Stimulated activated naive CD4-positive, alpha-beta T cell (primary cell): Measurements from ENCODE around the gene DCTN1.

Experiments used
- DNase-seq, 6 experiments: peaks; one replicate each; lab custom pipeline; 2025; lab: John Stamatoyannopoulos, UW

The DCTN1 gene

DNA sequence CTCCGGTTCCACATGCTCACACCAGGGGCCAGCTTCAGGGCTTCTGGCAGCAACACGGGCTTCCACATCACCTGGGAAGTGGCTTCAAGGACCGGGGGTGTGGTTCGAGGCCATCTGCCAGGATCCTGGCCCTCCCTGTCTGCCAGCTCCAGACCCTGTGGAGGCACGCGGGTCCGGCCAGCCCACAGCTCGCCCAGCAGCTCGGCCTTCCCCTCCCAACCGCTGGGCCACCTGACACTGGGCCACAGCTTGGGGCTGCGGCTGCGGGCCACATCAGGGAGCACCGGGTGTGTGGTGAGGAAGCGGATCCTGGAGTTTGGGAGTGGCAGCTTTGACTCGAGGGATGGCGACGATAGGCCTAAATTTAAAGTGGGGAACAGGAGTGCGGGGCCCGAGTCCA lies 34.3 kb upstream of the DCTN1 start:
- no peak for DNase-seq

DNA sequence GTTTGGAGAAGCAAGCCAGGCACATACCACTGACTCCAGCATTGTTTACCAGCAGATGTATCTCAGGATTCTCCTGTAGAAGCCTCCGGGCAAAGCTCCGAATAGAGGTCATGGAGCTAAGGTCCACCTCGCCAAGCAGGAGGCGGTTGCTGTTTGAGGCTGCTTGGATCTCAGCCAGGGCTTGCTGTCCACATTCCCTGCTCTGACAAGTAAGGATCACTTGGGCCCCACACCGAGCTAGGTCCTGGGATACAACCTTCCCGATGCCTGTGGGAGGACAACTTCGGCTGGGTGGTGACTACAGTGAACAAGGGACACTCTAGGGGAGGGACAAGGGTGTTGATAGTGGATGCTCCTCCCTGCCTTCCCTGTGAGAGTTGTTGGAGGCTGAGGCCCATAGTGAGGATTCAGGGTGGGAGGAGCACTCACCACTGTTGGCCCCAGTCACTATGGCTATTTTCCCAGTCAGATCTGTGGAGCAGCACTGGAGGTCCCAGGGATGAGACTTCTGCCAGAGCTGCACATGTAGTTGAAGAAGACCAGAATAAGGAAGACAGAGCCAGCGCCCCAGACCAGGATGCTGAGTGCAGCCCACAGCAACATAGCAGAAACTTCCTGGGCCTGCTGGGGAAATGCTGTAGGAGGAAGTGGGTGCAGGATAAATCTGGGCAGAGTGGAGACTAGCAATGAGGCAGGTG lies 33.0 kb upstream of the DCTN1 start:
- DNase-seq: no peak

DNA sequence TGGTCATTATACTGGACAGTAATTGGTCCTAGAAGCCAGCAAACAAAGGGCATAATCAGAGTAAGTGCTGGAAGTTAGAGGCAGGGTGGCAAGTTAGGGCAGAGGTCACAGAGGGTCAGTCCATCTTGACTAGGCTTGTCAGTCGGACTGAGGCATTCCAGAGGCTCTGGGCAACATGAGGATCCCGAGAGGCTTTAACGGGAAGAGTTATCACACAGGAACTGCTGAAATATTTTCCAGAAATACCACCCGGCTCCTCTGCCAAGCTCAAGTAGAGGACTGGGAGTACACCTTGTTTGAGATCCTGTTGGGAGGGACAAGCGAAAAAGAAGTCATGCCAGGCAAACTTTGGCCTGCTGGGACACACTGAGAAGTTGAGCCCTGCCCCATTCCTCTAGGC lies 27.6 kb upstream of the DCTN1 start:
- no peak for DNase-seq

- DNase-seq: no peak
Measured at GRCh38 chr2:74406035-74406434, 25.9 kb upstream of the DCTN1 start.

DNA sequence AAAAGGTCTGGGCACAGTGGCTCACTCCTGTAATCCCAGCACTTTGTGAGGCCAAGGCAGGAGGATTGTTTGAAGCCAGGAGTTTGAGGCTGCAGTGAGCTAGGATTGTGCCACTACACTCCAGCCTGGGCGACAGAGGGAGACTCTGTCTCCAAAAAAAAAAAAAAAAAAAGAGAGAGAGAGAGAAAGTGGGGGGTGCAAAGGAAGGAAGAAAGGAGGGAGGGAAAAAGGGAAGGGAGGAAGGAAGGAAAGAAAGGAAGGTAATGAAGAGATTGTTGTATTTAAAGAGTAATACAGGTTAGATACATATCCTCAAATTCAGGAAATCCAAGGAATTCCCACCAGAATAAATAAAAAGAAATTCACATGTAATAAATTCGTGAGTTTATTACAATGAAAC lies 21.8 kb upstream of the DCTN1 start:
- DNase-seq: no peak

DNA sequence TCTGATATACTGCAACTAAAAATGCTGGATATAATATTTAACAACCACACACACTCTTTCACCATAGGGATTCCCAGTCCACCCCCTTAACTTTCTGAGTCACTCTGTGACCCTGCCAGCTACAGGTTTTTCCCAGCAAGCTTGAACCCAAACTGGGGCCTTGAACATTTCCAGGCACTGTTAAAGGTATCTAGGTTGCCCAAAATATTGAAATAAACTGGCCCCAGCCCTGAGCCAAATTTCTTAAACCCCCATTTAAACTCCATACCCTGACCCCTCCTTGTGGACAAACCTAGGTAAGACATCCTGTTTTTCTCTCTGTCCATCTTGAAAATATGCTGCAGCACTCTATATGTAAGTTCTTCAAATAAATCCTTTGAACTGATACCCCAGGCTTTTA lies 19.7 kb upstream of the DCTN1 start:
- DNase-seq: peak in 3 of 6 experiments; percentile 14 to 47 (median 33)

DNA sequence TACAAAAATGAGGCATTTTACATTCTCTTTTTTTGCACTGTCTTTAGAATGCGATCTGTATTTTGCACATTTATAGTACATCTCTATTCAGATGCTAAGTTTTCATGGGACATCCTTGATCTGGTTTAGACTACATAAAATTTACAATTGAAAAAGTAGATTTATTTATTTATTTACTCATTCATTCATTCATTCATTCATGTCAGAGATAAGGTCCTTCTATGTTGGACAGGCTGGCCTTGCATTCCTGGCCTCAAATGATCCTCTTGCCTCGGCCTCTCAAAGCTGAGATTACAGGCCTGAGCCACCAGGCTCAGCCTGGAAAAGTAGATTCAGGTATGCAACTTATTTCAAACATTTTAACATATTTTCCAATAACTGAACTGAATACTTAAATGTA lies 16.0 kb upstream of the DCTN1 start:
- DNase-seq: no peak

- DNase-seq: no peak
Measured at GRCh38 chr2:74393525-74393924, 13.4 kb upstream of the DCTN1 start.

GRCh38 chr2:74392449-74392743 lies 12.3 kb upstream of the DCTN1 start:
- no peak for DNase-seq

- peak; percentile 85 to 98 (median 92) for DNase-seq
Measured at GRCh38 chr2:74391580-74392448, 11.7 kb upstream of the DCTN1 start.

DNA sequence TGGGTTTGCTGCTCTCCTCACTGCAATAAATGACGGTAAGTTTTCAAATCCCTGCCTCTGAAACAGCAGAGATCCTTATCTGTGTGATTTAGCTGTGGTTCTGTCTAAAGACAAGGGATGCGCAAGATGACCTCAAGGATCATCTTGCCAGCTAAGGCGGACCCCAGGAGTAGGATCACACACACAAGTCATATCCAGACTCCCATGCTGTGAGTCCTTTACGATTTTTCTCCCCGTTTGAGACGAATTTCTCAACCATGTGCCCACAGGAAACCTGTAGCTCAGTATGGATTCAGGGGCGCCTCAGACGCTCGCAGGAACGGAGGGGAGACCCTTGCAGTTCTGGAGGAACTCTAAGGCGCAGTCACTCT lies 11.1 kb upstream of the DCTN1 start:
- DNase-seq: no peak

- no peak for DNase-seq
Measured at GRCh38 chr2:74390606-74391005, 10.5 kb upstream of the DCTN1 start.

GRCh38 chr2:74387346-74387745 lies 7.2 kb upstream of the DCTN1 start:
- DNase-seq: no peak

DNA sequence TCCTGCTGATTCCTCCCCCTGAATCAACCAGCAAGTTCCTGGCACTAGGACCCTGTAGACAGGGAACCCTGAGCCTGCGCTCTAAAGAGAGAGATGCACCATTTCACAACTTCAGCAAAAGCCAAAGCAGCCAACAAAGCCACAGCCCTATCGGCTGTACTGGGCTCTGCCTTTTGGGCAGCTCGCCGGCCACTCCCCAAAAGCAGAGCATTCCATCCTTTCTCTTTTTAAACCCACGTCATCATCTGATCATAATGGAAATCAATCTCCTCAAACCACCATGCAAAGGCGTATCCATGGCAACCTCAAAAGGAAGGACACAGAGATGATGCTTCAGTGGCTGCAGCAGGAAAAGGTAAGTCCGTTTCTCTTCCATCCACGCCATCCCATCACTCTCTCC lies 5.3 kb upstream of the DCTN1 start:
- DNase-seq: no peak

- no peak for DNase-seq
Measured at GRCh38 chr2:74384051-74384450, 3.9 kb upstream of the DCTN1 start.

DNA sequence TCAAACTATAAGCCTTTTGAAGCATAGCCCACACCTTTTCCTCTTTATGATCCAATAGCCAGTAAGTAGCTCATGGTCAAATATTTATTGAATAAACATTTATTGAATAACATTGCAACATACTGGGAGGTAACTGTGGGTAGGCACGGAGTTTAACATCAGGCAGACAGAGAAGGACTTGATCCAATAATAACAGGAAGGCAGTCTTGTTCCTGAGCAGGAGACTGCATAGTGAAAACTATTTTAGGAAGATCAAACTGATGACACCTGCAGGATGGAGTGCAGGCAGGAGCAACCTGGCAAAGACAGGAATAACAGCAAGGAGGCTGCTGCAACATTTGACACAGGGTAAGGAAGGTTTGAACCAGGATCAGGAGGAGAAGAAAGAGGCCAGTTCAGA lies 3.1 kb upstream of the DCTN1 start:
- no peak for DNase-seq

GRCh38 chr2:74381751-74382150 lies 1.6 kb upstream of the DCTN1 start:
- DNase-seq: no peak

- DNase-seq: no peak
Measured at GRCh38 chr2:74378007-74378406, 2.1 kb downstream of the DCTN1 start.

DNA sequence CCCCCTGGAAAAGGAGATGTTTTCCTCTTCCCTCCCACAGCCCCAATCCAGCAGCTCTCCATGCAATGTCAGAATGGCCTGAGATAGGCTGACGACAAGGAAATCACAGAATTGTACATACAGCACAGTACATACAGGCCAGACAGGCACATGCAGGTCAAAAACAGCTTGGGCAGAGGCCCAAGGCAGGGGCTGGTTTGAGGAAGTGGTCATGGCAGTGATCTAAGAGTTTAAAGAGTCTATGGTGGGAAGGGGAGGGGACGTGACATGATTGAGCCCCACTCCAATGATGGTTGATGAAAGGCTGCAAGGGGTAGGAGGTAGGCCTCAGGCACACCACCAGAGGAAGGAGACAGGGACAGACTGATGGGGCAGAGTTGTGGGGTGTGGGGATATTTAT lies 4.3 kb downstream of the DCTN1 start:
- no peak for DNase-seq

DNA sequence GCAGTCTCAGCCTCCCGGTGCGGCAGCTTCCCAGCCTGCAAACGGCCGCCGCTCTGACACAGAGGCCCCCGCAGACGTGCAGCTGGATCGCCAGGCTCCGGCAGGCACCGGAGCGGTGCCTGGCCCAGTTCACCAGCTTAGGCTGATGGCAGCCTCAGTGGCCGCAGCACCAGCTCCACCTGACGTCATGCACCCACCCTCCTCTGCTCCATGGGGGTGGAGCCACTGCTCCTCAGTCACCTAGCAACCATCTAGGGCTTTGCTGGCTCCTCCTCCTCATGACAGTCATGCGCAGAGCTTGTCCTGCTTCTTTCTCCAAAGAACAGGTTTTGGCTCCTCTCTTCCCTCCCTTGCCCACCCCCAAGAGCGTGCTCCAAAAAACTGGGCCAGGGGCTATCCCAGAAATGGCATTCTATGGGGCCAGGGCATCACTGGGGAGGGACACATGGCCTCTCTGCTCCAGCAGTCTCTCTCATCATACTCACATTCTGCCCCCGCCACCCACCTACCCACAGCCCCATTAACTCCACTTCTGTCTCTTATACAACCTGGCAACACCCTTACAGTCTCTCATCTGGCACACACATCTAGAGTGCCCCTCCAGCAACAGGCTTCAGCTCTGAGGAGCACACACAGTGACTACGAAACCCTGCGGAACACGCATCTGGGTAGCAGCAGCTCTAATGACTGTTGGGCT lies 5.5 kb downstream of the DCTN1 start:
- no peak for DNase-seq

DNA sequence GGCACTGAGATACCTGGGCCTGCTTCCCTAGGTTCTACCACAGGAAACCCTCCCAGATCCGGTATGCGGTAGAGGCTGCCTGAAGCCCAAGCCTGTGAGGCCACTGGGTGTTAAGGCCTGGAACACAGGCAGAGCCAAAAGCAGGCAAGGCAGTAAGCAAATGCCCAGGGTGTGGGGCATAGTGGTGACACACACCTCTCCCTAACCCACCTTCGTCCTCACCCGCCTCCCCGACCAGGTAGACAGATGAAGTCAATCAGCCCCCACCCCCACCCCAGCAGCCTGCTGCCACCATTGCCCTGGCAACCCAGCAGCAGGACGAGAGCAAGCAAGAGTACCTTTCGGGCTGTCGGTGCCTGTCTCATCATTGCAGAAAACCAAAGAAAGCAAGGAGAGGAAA lies 6.1 kb downstream of the DCTN1 start:
- no peak for DNase-seq

DNA sequence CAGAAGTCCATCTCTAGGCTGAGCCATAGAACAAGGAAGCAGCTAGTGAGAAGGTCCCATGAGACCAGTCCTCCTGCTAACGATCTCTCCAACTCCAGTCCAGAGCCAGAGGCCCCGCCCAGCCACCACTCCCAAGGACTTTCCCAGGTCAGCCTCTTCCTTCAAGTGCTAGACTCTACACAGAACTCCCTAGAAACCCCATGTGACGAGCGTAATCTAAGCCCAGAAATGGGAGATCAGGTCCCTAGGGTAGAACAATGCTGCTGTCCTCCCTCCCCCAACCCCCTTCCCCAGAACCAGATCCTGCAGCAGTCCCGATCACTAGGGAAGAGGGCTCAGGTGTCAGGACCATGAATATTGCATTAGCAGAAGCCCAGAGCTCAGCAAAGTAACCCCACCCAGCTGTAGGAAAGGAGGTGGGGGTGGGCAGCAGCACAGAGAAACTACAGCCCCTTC lies 6.9 kb downstream of the DCTN1 start:
- DNase-seq: no peak

GRCh38 chr2:74372674-74373073 lies 7.4 kb downstream of the DCTN1 start:
- no peak for DNase-seq
